Measurements from ENCODE around the gene SLC4A8. TPM values are rescaled to one million over a fixed set of nuclear protein-coding genes. Genes with fewer than 3 reads are reported as not detected.
A peak's percentile ranks its signal among the peaks of the same experiment; 100 is the strongest.

SLC4A8 gene
- total RNA-seq, 1 experiment from 2014 or later: 26.3 TPM

DNA sequence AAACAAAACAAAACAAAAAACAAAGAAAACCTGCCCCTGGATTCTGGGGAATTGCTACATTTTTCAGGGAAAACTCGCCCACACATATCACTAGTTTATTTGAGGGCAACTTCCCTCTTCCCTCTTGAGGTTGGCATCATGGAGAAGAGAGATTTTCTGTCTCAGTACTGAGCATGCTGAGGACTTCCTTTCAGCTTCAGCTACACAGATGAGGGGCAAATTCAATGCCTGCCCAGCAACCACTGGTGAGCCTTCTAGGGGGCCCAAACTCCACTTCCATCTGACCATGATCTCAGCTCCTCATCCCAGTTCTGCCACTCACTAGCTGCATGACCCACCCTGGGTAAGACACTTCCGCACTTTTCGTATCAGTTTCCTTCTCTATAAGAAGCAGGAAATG is 103.3 kb downstream of the SLC4A8 start:
- Histone ChIP-seq H3K4me1 (ENCODE audit: insufficient read depth, low read length) (no peaks in the 10 kb centered on the region), H2BK15ac (ENCODE audit: low read depth, low read length) (no peak overlapping the region), H2AFZ (ENCODE audit: low read length) (no peak overlapping the region), H2BK12ac (ENCODE audit: insufficient read length, low read depth, low read length) (no peak overlapping the region), H3T11ph (ENCODE audit: low read length) (no peak overlapping the region), H3K27ac (ENCODE audit: insufficient read length, low read depth, low read length) (no peak overlapping the region), H4K8ac (replicated peaks; ENCODE audit: insufficient read length, low read depth, low read length) (no peak overlapping the region), H3K79me1 (ENCODE audit: insufficient read depth, low read depth, low read length, poor library complexity, severe bottlenecking) (no peaks in the 10 kb centered on the region), H3K9ac (ENCODE audit: extremely low read depth, insufficient read length, low read length) (no peak overlapping the region), H2BK5ac (ENCODE audit: insufficient read length, low read length) (no peak overlapping the region), H2AK5ac (ENCODE audit: insufficient read length, low read length) (no peak overlapping the region), H3K14ac (ENCODE audit: insufficient read depth, low read length) (no peak overlapping the region), H4K20me1 (ENCODE audit: control insufficient read depth, insufficient read depth, insufficient read length) (no peaks in the 10 kb centered on the region), H4K91ac (ENCODE audit: insufficient read length, low read depth, low read length) (no peak overlapping the region), H3K23ac (ENCODE audit: insufficient read length, low read depth, low read length) (no peak overlapping the region), H2BK20ac (ENCODE audit: low read depth, low read length, poor library complexity, severe bottlenecking) (no peak overlapping the region), H3K27me3 (ENCODE audit: insufficient read depth, low read length) (no peaks in the 10 kb centered on the region), H3K4me2 (ENCODE audit: insufficient read depth, insufficient read length, low read length) (no peak overlapping the region), H3K79me2 (ENCODE audit: insufficient read depth, low read length) (no peaks in the 10 kb centered on the region), H4K5ac (ENCODE audit: insufficient read length, low read depth, low read length) (no peak overlapping the region), H3K56ac (ENCODE audit: insufficient read length, low read depth, low read length) (no peak overlapping the region), H2BK120ac (ENCODE audit: low read depth, low read length, poor library complexity, severe bottlenecking) (no peak overlapping the region), H3K23me2 (ENCODE audit: insufficient read length, low read depth, low read length, poor library complexity, severe bottlenecking) (no peaks in the 10 kb centered on the region), H3K4ac (ENCODE audit: low read depth, low read length) (no peak overlapping the region), H3K18ac (ENCODE audit: insufficient read length, low read depth, low read length) (no peak overlapping the region), H3K9me3 (ENCODE audit: control insufficient read depth, low read depth, low read length) (no peaks in the 10 kb centered on the region)
- Mint-ChIP-seq H3K36me3 (ENCODE audit: insufficient read depth in 1 of 3, low read depth in 3 of 3) (no peaks in the 10 kb centered on the region), H3K4me1 (peaks cover 19 to 23% of the 10 kb centered on the region in 2 experiments), H3K27me3 (ENCODE audit: low read depth) (peaks cover 6% of the 10 kb centered on the region), H3K9me3 (no peaks in the 10 kb centered on the region), H3K4me3 (no peak overlapping the region), H3K27ac (peak overlapping the region in 1 of 3 experiments; percentile 11; a peak in 1 of 7 replicates)
- WGBS (ENCODE audit: extremely low coverage, insufficient read length, low lambda C conversion rate): no CpG with 5 or more reads among the region's 3 CpGs
- no peak for DNase-seq
- TF ChIP-seq, protein P1, sequence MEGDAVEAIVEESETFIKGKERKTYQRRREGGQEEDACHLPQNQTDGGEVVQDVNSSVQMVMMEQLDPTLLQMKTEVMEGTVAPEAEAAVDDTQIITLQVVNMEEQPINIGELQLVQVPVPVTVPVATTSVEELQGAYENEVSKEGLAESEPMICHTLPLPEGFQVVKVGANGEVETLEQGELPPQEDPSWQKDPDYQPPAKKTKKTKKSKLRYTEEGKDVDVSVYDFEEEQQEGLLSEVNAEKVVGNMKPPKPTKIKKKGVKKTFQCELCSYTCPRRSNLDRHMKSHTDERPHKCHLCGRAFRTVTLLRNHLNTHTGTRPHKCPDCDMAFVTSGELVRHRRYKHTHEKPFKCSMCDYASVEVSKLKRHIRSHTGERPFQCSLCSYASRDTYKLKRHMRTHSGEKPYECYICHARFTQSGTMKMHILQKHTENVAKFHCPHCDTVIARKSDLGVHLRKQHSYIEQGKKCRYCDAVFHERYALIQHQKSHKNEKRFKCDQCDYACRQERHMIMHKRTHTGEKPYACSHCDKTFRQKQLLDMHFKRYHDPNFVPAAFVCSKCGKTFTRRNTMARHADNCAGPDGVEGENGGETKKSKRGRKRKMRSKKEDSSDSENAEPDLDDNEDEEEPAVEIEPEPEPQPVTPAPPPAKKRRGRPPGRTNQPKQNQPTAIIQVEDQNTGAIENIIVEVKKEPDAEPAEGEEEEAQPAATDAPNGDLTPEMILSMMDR (conservative IDR thresholded peaks at IDR 0.05): no peak

All from H9 (cell line).